HG03045 (cell line): Measurements from ENCODE around the gene ATXN2.
A peak's percentile ranks its signal among the peaks of the same experiment; 100 is the strongest.
"Not testable (repeated sequence)": the region's sequence is repeated elsewhere in the genome, so short reads cannot be mapped to it uniquely, and the experiment has no call there.

Experiments used
- ATAC-seq: cut with Tn5 transposase; IDR thresholded peaks from one replicate; pipeline ENCODE4 v1.9.1; 2021; ENCODE audit warnings: mild to moderate bottlenecking, moderate library complexity; ENCODE audit not compliant: unreplicated experiment

Gene ATXN2

GRCh38 chr12:111406474-111407376 lies 192.4 kb downstream of the ATXN2 start:
- ATAC-seq: no peak

- ATAC-seq: peak; percentile 7
These were observed 193.1 kb downstream of the ATXN2 start, which contains the start of gene SH2B3 for GRCh38 chr12:111405859-111406473. TSS of gene SH2B3 (plus strand) at chr12:111405923. CDS start at chr12:111418146, 12,223 bp downstream.

- ATAC-seq: peak; percentile 54
These were observed 193.8 kb downstream of the ATXN2 start for GRCh38 chr12:111405149-111405858.

GRCh38 chr12:111404362-111405148 lies 194.6 kb downstream of the ATXN2 start:
- ATAC-seq: peak; percentile 10

- not testable (repeated sequence) for ATAC-seq
These were observed 196.7 kb downstream of the ATXN2 start for GRCh38 chr12:111402490-111402824.
